GM21723 (cell line): ENCODE measurements around the gene HSD17B10.
"Not testable (repeated sequence)": the region's sequence is repeated elsewhere in the genome, so short reads cannot be mapped to it uniquely, and the experiment has no call there.

ENCODE experiments used
- ATAC-seq: cut with Tn5 transposase; IDR thresholded peaks from one replicate; pipeline ENCODE4 v1.9.1; 2021; ENCODE audit warnings: mild to moderate bottlenecking, moderate library complexity; ENCODE audit not compliant: unreplicated experiment

Gene HSD17B10

DNA sequence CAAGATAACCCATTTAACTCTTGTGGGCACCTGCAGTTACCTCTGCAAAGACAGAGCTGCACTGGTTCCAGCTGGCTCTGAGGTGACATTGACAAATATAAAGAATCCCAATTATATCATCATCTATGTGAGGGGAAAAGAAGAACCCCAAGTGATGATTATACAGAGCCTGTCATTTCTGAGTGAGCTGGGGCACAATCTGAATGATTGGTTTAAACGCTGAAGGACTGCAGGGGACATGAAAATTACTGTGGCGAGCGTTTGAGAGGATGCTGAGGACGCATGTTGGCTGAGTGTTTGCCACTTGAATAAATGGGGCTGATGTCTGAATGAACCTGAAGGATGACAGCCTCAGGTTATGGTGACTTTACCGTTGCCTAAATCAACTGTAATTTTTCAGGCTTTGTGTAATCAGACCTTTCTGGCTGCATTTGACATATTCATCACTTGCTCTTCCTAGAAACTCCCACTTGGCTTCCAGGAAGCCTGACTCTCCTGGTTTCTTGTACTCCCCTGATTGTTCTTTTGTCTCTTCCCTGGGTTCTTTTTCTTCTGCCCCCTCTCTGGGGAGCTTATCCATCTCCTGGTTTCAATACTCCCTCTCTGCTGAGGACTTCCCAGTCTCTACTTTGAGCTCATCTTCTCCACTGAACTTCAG is 4.1 kb upstream of the HSD17B10 start:
- ATAC-seq: no peak

DNA sequence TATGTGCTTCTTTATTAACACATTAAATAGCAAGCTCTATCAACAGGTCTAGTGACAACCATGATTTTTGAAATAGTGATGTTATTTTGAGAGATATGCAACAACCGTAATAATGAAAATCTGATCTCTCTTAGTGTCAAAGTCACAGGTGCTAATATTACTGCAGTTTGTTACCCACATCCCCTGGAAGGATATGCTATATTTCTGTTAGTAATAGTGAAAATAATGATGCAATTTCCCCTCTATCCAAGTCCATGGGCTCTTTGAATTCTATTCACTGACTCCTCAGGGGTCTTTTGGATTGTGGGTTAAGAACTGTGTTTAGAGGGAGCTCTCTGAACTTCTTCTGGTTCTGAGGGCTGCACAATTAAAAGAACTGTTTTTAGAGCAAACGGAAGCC is 3.0 kb upstream of the HSD17B10 start:
- no peak for ATAC-seq

DNA sequence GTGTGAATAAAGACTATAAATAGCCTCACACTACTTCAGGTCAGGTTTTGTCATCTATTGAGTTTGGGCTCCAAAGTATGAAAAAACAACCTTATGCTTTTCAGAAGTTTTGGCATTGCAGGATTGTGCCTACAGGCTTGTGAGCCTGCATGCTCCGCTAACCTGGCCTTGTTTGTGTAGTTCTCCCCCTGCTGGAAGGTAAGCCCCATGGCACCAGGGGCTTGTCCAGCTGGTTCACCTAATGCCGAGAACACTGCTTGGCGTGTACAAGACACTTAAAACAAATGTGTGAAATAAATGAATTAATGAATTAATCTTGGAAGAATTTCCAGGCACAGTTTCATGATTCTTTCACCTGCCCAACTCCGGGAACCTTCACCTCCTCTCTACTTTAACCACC is 1.8 kb upstream of the HSD17B10 start:
- peak; percentile 69 for ATAC-seq

DNA sequence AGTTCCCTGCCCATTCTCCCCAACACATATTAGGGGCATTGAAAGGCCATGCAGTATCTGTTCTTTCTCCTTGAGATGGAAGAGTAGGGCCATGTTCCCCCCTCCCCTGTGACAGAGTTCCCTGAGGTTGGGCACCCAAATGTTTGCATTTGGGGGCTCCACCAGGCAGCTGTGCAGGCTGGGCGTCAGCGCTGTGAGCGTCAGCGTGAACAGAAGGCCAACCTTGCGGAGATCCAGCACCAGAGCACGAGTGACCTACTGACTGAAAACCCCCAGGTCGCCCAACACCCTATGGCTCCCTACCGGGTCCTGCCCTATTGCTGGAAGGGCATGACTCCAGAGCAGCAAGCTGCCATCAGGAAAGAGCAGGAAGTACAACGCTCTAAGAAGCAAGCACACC is 3.9 kb downstream of the HSD17B10 start:
- ATAC-seq: no peak

DNA sequence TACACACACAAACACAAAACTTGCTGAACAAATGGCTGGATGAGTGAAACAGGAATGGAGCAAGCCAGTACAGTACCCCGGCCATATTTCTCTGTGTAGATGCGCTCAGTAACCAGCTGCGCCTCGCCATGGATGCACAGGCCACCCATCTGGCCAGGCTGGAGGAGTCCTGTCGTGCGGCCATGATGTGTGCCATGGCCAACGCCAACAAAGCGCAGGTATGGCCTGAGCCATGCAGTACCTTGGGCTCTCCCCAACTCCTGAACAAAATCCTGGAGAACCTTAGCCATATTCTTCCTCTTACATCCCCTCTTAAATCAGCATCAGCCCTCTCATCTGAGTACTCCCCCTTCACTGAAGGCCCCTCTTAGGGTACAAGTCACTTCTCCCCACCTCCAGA is 4.4 kb downstream of the HSD17B10 start:
- ATAC-seq: no peak

DNA sequence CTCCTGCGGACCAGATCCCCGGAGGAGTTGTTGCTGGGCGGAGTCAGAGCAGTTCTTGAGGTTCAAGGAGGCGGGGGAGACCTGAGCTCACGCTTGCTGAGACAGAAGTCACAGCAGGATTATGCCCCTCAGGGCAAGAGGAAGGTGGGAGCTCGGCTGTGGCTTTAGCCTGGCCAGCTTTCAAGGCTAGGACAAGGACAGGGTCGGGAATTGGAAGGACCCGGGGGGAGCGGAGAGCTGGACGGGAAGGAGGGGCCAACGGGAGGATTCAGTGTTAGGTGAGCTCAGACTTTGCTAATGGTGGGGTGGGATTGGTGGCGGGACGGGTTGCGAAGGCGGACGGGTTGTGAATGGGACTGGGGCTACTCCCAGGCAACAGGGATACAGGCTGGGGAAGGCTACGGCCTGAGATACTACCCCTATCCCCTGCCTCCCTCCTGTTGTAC is 11.3 kb downstream of the HSD17B10 start, which contains the start of gene RIBC1:
TSS of gene RIBC1 (plus strand) at position 13 of the 446 bp plus-strand sequence. CDS start 3,404 bp downstream, outside the sequence.
- no peak for ATAC-seq

DNA sequence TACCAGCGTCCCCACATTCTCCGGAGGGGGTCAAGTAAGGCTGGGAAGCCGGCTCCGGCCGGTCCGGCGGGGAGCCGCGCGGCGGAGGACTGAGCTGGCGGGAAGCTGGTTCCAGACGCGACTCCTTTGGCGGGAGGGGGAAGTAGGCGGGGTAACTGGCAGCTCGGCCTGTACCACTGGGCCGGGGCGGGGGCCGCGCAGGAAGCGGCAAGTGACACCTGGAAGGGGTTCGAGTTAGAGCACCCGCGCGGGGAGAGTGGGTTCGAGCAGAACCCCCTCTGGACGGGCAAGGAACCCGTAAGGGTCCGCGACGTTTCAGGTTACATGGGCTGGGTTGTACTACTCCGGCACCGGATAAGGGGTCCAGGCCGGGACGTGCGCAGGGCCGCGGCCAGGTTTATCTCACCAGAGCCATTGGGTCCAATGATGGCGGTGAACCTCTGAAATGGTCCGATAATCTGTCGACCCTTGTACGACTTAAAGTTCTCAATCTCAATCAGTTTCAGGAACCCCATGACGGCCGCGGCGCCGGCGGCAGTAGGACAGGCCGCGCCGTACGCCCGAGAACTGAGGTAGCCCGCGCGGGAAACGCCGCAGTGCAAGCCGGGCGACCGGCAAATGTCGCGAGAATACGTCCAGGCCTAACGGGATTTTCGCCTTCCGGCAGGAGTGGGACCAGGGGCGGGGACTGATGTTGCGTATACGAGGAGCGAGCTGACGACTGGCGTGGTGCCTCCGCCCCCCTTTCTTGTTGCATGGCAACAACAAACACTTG is 11.9 kb downstream of the HSD17B10 start, which contains the start of gene SMC1A:
TSS of gene SMC1A (minus strand) at position 569 of the 775 bp plus-strand sequence. CDS start at position 515, 54 bp downstream.
- ATAC-seq: peak; percentile 93

DNA sequence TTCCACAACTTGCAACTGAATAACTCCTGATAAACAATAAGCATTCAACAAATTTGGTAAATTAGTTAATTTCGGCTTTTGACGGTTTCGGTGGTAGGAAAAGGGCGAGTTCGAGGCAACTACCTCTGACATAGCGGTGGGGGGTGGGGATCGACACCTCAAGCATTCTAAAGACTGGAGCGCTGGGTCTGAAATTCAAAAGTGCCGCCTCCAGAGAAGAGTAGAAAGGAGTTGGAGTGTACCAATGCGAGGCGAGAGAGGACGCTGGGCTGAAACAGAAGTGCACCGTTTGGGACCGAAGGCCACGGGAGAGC is 12.4 kb downstream of the HSD17B10 start:
- ATAC-seq: peak; percentile 24

DNA sequence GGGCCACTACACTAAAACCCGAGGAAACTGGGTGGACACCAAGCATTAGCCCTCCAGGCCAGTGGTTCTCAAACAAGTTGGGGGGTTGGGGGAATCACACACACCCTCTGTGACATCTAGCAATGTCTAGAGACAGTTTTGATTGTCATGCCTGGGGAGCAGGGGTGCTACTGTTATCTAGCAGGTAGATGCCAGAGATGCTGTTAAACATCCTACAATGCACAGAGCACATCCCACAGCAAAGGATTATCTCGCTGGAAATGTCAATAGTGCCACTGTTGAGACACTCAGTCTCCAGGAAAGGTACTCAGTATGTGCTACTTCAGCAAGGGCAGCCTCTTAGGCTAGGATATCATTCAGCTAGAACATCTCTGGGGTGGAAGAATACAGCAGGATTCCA is 13.0 kb downstream of the HSD17B10 start:
- no peak for ATAC-seq

DNA sequence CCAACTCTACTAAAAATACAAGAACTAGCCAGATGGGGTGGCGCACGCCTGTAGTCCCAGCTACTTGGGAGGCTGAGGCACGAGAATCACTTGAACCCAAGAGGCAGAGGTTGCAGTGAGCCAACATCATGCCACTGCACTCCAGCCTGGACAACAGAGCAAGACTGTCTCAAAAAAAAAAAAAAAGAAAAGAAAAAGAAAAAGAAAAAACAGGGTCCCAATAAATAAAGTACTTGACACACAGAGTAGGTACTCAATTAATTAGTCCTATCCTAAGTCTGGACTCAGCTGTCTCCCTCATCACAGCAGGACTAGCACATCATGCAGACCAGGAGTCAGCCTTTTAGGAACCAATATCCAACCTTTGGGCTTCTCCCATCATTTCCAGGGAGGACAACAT is 13.8 kb downstream of the HSD17B10 start:
- ATAC-seq: not testable (repeated sequence)

DNA sequence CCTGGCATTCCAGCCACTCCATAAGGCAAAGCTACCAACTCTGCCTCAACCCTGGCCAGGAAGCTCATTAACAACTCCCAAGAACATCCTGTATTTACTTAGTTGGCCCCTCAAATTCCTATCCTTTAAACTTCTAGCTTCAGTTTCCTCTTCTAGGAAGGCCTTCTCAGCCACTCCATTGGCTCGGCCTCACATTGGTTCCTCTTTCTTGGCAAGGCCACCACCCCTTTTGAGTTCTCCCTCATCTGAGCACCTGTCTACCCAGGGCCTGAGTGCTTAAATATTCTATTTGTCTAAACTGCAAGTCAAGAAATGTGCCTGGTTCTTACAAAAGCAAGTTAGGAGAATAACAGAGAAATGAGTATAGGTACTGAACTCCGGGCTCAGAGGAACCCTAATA is 21.7 kb downstream of the HSD17B10 start:
- ATAC-seq: no peak

DNA sequence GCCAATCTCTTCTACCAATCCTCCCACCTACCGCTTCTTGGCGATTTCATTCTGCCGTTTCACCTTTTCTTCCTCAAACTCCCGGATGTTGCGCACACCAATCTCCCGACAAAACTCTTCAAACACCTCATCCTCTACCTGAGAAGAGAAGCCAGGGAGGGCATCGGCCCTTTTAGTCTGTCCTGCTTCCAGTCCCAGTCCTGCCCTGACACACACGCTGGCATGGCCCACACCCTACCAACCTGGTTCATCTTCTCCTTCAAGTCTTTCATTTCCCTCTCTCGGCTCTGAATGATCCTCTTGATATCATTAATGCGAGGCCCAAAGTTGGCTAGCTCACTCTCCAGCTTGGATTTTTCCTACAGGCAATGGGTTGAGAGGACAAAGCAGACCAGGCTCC is 30.6 kb downstream of the HSD17B10 start:
- no peak for ATAC-seq

DNA sequence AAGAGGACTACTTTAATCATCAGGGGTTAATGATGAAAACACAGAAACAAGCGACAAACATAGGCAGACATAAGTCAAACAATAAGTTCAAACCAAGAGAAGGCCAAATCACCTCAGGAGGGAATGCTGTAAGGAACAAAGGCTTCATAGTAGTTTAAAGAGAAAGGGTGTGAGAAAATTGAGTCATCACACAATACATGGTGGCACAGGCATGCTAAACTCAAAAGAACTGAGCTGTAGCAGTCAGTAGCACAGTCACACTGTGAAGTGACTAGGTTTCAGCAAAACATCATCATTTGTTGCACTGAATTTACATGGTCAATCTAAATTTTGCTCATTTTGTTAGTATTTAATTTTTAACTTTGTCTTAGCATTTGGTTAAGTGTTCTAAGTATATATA is 36.0 kb downstream of the HSD17B10 start:
- no peak for ATAC-seq

DNA sequence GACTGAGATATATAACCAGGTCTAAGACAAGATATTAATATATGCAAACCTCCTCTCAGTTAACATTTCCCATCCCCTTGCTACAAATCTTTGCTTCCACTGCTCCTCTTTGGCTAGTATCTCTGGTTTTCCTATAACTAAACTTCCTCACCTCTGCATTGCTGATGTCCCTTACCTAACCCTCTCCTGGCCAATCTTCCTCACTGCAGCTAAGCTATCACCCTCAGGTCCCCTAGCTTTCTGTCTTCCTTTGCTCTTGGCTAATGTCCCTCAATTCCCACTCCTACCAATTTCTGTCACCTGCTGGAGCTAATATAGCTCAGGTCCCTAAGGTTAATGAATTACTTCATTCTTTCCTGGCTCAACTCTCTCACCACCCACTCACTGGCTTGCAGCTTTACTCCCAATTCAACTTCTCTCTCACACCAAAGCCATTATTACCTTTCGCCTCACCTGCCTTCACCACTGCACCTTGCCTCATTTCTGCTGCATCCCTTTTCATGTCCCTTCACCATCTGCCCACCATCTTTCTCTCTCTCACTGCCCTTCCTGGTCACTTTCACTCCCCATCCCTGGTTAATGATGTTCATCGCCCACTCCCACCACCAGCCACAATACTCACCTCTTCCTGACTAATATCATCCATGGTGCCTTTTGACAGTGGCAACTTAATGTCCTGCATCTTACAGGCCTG is 38.4 kb downstream of the HSD17B10 start:
- no peak for ATAC-seq

DNA sequence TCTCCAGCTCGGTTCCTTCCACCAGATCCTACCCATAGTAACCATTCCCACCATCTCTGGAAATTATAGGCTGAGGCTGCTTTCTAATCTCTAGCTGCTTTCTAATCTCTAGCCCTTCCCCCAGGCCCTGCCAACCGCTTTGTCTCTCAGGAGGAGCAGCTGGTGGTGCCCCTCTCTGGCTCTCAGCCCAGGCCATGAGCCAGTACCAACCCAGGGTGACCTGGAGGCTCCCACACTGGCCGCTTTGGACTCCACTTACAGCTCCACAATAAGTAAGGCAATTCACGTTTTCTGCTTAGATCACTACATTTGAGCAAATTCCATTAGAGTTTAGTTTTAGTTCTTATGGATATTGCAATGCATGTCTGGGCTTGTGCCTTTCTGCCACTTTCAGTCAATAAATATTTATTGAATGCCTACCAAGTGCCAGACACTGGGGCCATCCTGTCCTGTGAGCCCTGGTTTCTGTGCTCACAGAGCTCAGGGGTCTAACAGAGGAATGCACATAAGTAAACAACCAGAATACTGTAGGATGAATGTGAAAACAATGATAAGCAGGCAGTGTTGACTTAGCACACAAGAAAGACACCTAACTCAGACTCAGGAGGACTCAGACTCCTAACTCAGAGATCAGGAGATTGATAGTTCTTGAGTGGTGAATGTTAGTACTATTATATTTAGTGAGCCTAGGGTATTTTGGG is 50.6 kb downstream of the HSD17B10 start:
- no peak for ATAC-seq
